H9 (cell line): ENCODE results near the gene PCBP2. TPM values are rescaled to one million over a fixed set of nuclear protein-coding genes. Genes with fewer than 3 reads are reported as not detected.

Experiments used
- DNase-seq: peaks from one replicate; pipeline ENCODE4 v3.0.0-alpha.2; 2017
- H2AFZ ChIP-seq: one replicate; pipeline ENCODE4 v1.6.1; 2013; ENCODE audit warnings: mild to moderate bottlenecking, low read length, control low read depth, moderate library complexity
- H2AK5ac ChIP-seq: 2 replicates; pipeline ENCODE4 v1.6.1; 2013; ENCODE audit warnings: low read length, control low read depth, mixed read lengths; ENCODE audit not compliant: insufficient read length
- H2BK120ac ChIP-seq: one replicate; pipeline ENCODE4 v1.6.1; 2013; ENCODE audit warnings: low read depth, mild to moderate bottlenecking, low read length, control low read depth, inconsistent platforms; ENCODE audit not compliant: poor library complexity, severe bottlenecking
- H2BK12ac ChIP-seq: 2 replicates; pipeline ENCODE4 v1.6.1; 2013; ENCODE audit warnings: low read length, control low read depth, mixed read lengths, low read depth; ENCODE audit not compliant: insufficient read length
- H2BK15ac ChIP-seq: 2 replicates; pipeline ENCODE4 v1.6.1; 2013; ENCODE audit warnings: low read depth, low read length, control low read depth
- H2BK20ac ChIP-seq: one replicate; pipeline ENCODE4 v1.6.1; 2013; ENCODE audit warnings: low read depth, mild to moderate bottlenecking, low read length, control low read depth, inconsistent platforms; ENCODE audit not compliant: poor library complexity, severe bottlenecking
- H2BK5ac ChIP-seq: 2 replicates; pipeline ENCODE4 v1.6.1; 2013; ENCODE audit warnings: low read length, control low read depth, mixed read lengths; ENCODE audit not compliant: insufficient read length
- H3K14ac ChIP-seq: 2 replicates; pipeline ENCODE4 v1.6.1; 2013; ENCODE audit warnings: low read length, control low read depth; ENCODE audit not compliant: insufficient read depth
- H3K18ac ChIP-seq: 2 replicates; pipeline ENCODE4 v1.6.1; 2013; ENCODE audit warnings: low read depth, mild to moderate bottlenecking, mixed read lengths, low read length, control low read depth; ENCODE audit not compliant: insufficient read length
- H3K23ac ChIP-seq: 2 replicates; pipeline ENCODE4 v1.6.1; 2013; ENCODE audit warnings: low read length, control low read depth, mixed read lengths, low read depth; ENCODE audit not compliant: insufficient read length
- H3K23me2 ChIP-seq: 2 replicates; pipeline ENCODE4 v1.6.1; 2013; ENCODE audit warnings: low read depth, mild to moderate bottlenecking, mixed read lengths, low read length, control low read depth; ENCODE audit not compliant: insufficient read length, poor library complexity, severe bottlenecking
- H3K27ac ChIP-seq: 2 replicates; pipeline ENCODE4 v1.5.1; 2013; ENCODE audit warnings: low read length, control low read depth, mixed read lengths, low read depth; ENCODE audit not compliant: insufficient read length
- H3K27me3 ChIP-seq: 2 replicates; pipeline ENCODE4 v1.6.1; 2013; ENCODE audit warnings: low read length, control low read depth, inconsistent platforms; ENCODE audit not compliant: insufficient read depth
- H3K4ac ChIP-seq: 2 replicates; pipeline ENCODE4 v1.6.1; 2013; ENCODE audit warnings: low read depth, mild to moderate bottlenecking, control low read depth, inconsistent platforms, low read length, moderate library complexity
- H3K4me1 ChIP-seq: 2 replicates; pipeline ENCODE4 v1.6.1; 2013; ENCODE audit warnings: low read length, control low read depth, inconsistent platforms; ENCODE audit not compliant: insufficient read depth
- H3K4me2 ChIP-seq: 2 replicates; pipeline ENCODE4 v1.6.1; 2013; ENCODE audit warnings: low read length, control low read depth, mixed read lengths; ENCODE audit not compliant: insufficient read length, insufficient read depth
- H3K56ac ChIP-seq: 2 replicates; pipeline ENCODE4 v1.6.1; 2013; ENCODE audit warnings: low read depth, mild to moderate bottlenecking, mixed read lengths, low read length, control low read depth; ENCODE audit not compliant: insufficient read length
- H3K79me1 ChIP-seq: 2 replicates; pipeline ENCODE4 v1.6.1; 2013; ENCODE audit warnings: low read depth, mild to moderate bottlenecking, moderate library complexity, low read length, control low read depth, inconsistent platforms; ENCODE audit not compliant: insufficient read depth, poor library complexity, severe bottlenecking
- H3K79me2 ChIP-seq: 2 replicates; pipeline ENCODE4 v1.6.1; 2013; ENCODE audit warnings: low read length, control low read depth, inconsistent platforms; ENCODE audit not compliant: insufficient read depth
- H3K9ac ChIP-seq: 2 replicates; pipeline ENCODE4 v1.6.1; 2013; ENCODE audit warnings: low read length, control low read depth, mixed read lengths; ENCODE audit not compliant: insufficient read length; ENCODE audit errors: extremely low read depth
- H3K9me3 ChIP-seq: one replicate; pipeline ENCODE4 v1.6.1; 2013; ENCODE audit warnings: low read depth, low read length, inconsistent platforms; ENCODE audit not compliant: control insufficient read depth
- H3T11ph ChIP-seq: one replicate; pipeline ENCODE4 v1.6.1; 2013; ENCODE audit warnings: mild to moderate bottlenecking, low read length, control low read depth, inconsistent platforms
- H4K20me1 ChIP-seq: one replicate; pipeline ENCODE4 v1.6.1; 2013; ENCODE audit not compliant: control insufficient read depth, insufficient read length, insufficient read depth
- H4K5ac ChIP-seq: 2 replicates; pipeline ENCODE4 v1.6.1; 2013; ENCODE audit warnings: low read depth, mild to moderate bottlenecking, mixed read lengths, low read length, control low read depth; ENCODE audit not compliant: insufficient read length
- H4K8ac ChIP-seq: replicated peaks from 2 replicates; pipeline ENCODE4 v1.6.1; 2013; ENCODE audit warnings: low read length, control low read depth, mixed read lengths, low read depth; ENCODE audit not compliant: insufficient read length
- H4K91ac ChIP-seq: 2 replicates; pipeline ENCODE4 v1.6.1; 2013; ENCODE audit warnings: low read depth, mild to moderate bottlenecking, moderate library complexity, mixed read lengths, low read length, control low read depth; ENCODE audit not compliant: insufficient read length
- H3K27ac Mint-ChIP-seq, 3 experiments: 2 replicates in 2 of 3; 3 replicates in 1 of 3; pipeline ENCODE4 v1.8.0; 2020 to 2021; ENCODE audit warnings: mixed read lengths in 3 of 3, mild to moderate bottlenecking in 1 of 3, moderate library complexity in 1 of 3
- H3K27me3 Mint-ChIP-seq: 2 replicates; pipeline ENCODE4 v1.8.0; 2021; ENCODE audit warnings: low read depth, mild to moderate bottlenecking, moderate library complexity, mixed read lengths
- H3K36me3 Mint-ChIP-seq, 3 experiments: 2 replicates in 2 of 3; 3 replicates in 1 of 3; pipeline ENCODE4 v1.8.0; 2020 to 2021; ENCODE audit warnings: low read depth in 3 of 3, mixed read lengths in 3 of 3; ENCODE audit not compliant: insufficient read depth in 1 of 3
- H3K4me1 Mint-ChIP-seq, 2 experiments: 2 replicates each; pipeline ENCODE4 v1.8.0; 2020; ENCODE audit warnings: mixed read lengths in 2 of 2
- H3K4me3 Mint-ChIP-seq, 2 experiments: 2 replicates in 1 of 2; 3 replicates in 1 of 2; pipeline ENCODE4 v1.8.0; 2020 to 2021; ENCODE audit warnings: mild to moderate bottlenecking in 2 of 2, mixed read lengths in 2 of 2, moderate library complexity in 1 of 2
- H3K9me3 Mint-ChIP-seq, 2 experiments: 2 replicates in 1 of 2; 3 replicates in 1 of 2; pipeline ENCODE4 v1.8.0; 2020; ENCODE audit warnings: mild to moderate bottlenecking in 2 of 2, mixed read lengths in 2 of 2, moderate library complexity in 1 of 2
- WGBS: extraction: QIAGEN DNeasy Blood & Tissue Kit; methylation state at CpG from one replicate; pipeline ENCODE4 v1.1.7; 2013; ENCODE audit warnings: missing lambda C conversion rate, low lambda C conversion rate, mixed read lengths; ENCODE audit not compliant: insufficient read length; ENCODE audit errors: extremely low coverage; 5-methylcytosine and 5-hydroxymethylcytosine counted together
- total RNA-seq: library from RNA; stranded (reverse); gene quantifications from 2 replicates; pipeline ENCODE4 v1.2.1, GENCODE V29; 2021
- TF ChIP-seq, protein P1 (sequence below): fragments of 200-600 bp; sonication (generic); conservative IDR thresholded peaks from 3 replicates; pipeline ENCODE4 v1.8.0; 2021; ENCODE audit warnings: antibody characterized with exemption, mild to moderate bottlenecking

Gene PCBP2
- total RNA-seq, 1 experiment from 2014 or later: 1,207 TPM

DNA sequence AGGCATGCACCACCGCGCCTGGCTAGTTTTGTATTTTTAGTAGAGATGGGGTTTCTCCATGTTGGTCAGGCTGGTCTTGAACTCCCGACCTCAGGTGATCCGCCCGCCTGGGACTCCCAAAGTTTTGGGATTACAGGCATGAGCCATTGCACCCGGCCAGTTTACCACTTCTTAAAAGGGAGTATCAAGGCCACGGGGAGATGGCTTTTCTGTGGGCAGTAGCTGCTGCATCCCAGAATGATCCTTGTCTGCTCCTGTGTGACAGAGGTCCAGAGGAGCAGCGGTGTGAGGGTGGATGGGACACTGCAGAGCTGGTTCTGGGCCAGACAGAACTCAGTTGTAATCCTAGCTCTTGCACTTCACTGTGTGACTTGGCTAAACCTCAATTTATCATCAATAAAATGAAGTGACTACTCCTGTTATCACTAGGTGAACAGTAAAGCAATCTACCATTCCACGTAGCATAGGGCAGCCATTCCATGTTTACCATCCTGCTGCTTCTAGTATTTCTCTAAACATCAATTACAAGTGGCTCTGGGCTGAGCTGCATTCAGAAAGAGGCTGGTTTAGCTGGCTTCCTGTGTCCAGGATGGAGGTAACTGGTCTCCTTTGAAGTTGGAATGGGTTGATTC is 58.4 kb downstream of the PCBP2 start:
- Histone ChIP-seq H3K27ac (no peak overlapping the region), H3K14ac (no peak overlapping the region), H3T11ph (no peak overlapping the region), H3K27me3 (no peaks in the 10 kb centered on the region), H3K18ac (no peak overlapping the region), H2BK12ac (no peak overlapping the region), H3K23me2 (no peaks in the 10 kb centered on the region), H3K9me3 (no peaks in the 10 kb centered on the region), H4K8ac (no peak overlapping the region), H2BK5ac (no peak overlapping the region), H3K4me2 (no peak overlapping the region), H2BK20ac (no peak overlapping the region), H2BK15ac (no peak overlapping the region), H3K56ac (no peak overlapping the region), H4K91ac (no peak overlapping the region), H3K23ac (no peak overlapping the region), H3K9ac (no peak overlapping the region), H4K20me1 (no peaks in the 10 kb centered on the region), H3K79me1 (no peaks in the 10 kb centered on the region), H2AFZ (no peak overlapping the region), H3K79me2 (no peaks in the 10 kb centered on the region), H4K5ac (no peak overlapping the region), H3K4ac (no peak overlapping the region), H2AK5ac (no peak overlapping the region), H2BK120ac (no peak overlapping the region), H3K4me1 (no peaks in the 10 kb centered on the region)
- Mint-ChIP-seq H3K36me3 (peaks cover 9 to 26% (median 15%) of the 10 kb centered on the region in 3 experiments; a peak in 6 of 7 replicates), H3K9me3 (no peaks in the 10 kb centered on the region), H3K27me3 (no peaks in the 10 kb centered on the region), H3K4me3 (no peak overlapping the region), H3K4me1 (peaks cover 5 to 11% of the 10 kb centered on the region in 2 experiments; a peak in 3 of 4 replicates), H3K27ac (no peak overlapping the region)
- TF ChIP-seq, protein P1, sequence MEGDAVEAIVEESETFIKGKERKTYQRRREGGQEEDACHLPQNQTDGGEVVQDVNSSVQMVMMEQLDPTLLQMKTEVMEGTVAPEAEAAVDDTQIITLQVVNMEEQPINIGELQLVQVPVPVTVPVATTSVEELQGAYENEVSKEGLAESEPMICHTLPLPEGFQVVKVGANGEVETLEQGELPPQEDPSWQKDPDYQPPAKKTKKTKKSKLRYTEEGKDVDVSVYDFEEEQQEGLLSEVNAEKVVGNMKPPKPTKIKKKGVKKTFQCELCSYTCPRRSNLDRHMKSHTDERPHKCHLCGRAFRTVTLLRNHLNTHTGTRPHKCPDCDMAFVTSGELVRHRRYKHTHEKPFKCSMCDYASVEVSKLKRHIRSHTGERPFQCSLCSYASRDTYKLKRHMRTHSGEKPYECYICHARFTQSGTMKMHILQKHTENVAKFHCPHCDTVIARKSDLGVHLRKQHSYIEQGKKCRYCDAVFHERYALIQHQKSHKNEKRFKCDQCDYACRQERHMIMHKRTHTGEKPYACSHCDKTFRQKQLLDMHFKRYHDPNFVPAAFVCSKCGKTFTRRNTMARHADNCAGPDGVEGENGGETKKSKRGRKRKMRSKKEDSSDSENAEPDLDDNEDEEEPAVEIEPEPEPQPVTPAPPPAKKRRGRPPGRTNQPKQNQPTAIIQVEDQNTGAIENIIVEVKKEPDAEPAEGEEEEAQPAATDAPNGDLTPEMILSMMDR: no peak
- WGBS: no CpG with 5 or more reads among the region's 9 CpGs
- DNase-seq: no peak
